Mucosa of gallbladder (tissue), 1 donor: ENCODE measurements around the gene RIBC2. TPM values are rescaled to one million over a fixed set of nuclear protein-coding genes. Genes with fewer than 3 reads are reported as not detected.

ENCODE experiments used
- DNase-seq: peaks from one replicate; pipeline ENCODE4 v3.0.0-alpha.2; 2020; ENCODE audit warnings: low spot score
- total RNA-seq: library from RNA; stranded (reverse); gene quantifications from one replicate; pipeline ENCODE4 v1.2.1, GENCODE V29; 2021
- donor health status: DM: no; HTN: no; CAD: no.

RIBC2 gene
- total RNA-seq, 1 donor from 2014 or later: 2.9 TPM

DNA sequence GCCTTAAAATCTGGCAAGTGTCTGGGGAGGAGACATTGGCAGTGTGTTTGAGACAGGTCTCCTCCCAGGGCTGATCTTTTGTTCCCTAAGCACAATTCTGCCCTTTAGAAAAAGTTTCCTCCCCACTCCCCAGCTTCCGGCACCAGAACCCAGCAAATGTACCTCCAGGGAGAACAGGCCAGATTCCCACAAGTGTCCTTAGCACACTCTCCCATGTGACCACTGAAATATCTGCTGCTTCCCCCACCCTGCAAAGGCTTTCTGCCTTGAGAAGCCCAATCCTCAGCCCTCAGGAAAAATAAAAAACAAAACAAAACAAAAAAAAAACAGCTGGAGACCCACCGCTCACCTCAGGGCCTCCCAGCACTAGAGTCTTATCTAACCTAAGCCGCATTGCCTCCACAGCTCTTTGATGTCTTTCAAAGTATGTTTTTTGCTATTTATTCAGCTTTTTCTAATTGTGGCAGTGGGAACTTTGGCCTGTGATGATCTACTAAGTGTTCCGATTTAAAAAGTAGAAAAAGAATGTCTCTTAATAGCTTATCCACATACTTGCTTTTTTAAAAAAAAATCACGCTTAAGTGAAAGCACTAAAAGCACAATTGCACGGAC lies 60.2 kb downstream of the RIBC2 start:
- no peak for DNase-seq

DNA sequence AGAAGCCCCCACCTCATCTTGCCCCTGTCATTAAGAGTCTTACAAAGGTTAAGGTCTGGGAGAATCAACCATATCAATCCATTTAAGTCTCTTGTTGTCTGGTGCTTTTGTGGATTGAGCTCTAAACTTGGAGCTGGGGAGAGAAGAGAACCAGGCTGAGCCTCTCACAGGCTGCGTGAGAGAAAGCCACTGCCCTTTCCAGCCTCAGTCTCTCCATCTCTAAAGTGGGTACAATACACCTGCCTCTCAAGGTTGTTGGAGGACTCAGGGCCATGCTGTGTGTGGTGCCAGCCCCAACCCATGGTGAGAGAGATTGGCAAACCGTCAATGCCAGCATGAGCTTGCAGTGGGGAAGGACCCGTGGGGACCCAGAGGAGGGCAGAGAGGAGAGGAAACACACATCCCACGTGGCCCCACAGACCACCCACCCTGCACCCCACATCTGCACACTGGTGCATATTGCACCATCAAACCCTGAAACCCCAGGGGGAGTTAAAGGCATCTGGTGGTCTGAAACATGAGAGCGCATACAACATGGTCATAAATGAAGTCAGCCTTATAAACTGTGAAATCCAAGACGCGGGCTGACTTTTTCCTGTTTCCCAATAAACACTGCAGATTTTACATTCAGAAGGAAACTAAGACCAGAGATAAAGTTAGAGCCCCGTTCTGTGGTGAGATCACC lies 61.7 kb downstream of the RIBC2 start:
- DNase-seq: no peak

DNA sequence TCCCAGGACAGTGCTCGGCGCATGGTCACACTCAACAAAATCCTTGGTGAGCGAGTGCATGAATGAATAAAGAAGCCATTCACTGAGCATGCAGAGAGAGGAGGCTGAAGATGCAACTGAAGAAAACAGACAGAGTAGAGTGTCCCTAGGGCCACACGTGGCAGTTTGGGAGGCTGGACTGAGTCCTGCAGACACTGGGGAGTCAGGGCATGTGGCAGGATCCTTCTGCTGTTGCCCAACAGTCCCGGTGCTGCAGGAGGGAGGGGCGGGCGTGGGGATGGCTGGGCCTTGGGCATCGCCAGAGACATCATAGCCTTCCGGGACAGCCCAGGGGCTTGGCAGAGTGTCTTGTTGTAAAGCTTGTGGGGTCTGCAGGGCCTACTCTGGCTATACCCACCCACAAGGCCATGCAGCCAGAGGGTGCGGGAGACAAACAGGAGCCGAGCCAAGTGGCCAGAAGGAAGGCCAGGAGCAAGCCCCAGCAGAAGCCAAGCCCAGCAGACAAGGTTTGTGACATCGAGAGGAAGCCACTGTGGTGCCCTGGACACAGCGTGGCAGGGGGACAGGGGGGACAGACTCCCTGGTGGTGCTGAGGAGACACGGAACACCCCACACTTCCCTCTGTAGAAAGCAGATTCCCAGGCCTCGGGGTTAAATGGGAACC lies 62.5 kb downstream of the RIBC2 start:
- DNase-seq: no peak

DNA sequence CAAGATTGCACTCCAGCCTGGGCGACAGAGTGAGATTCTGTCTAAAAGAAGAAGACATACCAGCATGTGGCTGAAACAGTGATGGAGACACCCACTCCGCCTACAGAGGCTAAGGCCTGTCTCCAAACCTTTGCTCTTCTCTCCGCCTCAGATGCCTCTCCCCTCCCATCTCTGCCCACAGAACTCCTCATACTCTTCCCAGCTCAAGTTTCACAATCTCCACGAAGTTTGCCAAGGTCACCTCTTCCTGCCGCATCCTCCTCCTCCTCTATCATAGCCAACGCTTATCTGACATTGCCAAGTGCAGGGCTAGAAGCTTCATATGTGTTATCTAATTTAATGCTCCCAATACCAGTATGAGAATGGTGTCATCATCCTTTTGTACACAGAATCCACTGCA lies 63.3 kb downstream of the RIBC2 start:
- DNase-seq: no peak

DNA sequence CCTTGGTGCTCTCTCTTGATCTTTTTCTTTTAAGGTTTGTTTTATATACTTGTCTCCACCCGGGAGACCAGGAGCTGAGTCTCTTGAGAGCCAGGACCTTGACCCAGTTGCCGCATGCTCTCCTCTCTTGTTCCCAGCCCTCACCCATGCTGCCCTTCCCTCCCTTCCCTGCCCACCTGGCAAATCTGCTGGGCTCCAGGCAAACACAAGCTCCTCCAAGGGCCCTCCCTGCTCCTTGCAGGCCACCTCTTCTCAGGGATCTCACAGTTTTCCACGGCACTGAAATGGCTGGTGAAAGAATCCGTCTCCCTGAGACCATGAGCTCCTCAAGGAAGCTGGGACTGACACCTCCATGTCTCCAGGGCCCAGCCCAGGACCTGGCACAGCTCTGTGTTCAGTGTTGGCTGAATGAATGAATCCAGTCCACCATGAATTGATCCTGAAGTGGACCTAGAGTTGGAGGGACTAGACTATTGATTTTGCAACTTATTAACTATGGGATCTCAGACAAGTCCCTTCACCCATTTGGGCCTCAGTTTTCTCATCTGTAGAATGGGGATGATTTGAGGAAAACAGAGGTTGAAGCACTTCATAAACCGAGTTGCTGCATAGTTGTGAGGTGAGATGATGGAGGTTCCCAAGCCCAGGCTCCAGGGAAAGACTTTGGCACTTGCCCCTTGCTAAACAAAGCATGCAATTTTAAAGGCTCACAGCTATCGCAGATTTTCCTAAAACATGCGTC lies 64.0 kb downstream of the RIBC2 start:
- DNase-seq: no peak

DNA sequence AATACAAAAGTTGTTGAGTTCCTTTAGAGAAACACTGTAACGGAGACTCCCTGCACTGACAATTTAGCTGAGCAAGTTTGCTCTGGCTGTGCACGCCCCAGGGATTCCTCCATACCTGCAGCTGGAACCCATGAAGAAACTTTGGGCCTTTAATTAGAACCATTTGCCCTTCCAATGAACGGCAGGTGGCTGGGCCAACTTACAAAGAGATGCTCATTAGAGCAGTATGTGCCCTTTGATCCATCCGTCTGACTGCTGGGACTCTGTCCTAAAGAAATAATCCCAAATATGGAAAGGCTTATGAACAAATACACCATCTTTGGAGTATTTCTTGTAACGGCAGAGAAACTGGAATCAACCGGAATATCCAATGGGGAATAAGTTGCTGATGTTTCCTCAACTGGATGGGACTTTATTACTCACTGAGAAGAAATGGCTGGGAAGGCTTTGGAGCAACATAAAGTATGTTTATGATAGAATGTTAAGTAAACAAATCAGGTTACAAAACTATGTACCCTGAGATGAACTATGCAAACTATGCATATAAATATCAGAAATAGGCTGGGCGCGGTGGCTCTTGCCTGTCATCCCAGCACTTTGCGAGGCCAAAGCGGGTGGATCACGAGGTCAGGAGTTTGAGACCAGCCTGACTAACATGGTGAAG lies 64.7 kb downstream of the RIBC2 start:
- DNase-seq: no peak

DNA sequence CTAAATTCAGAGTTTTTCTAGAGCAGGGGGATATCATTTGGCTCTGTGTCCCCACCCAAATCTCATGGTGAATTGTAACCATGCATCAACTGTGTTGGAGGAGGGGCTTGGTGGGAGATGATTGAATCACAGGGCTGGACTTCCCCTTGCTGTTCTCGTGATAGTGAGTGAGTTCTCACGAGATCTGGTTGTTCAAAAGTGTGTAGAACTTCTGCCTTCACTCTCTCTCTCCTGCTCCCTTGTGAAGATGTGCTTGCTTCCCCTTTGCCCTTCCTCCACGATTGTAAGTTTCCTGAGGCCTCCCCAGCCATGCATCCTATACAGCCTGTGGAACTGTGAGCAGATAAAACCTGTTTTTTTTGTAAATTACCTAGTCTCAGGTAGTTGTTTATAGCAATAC lies 67.2 kb downstream of the RIBC2 start:
- DNase-seq: no peak

DNA sequence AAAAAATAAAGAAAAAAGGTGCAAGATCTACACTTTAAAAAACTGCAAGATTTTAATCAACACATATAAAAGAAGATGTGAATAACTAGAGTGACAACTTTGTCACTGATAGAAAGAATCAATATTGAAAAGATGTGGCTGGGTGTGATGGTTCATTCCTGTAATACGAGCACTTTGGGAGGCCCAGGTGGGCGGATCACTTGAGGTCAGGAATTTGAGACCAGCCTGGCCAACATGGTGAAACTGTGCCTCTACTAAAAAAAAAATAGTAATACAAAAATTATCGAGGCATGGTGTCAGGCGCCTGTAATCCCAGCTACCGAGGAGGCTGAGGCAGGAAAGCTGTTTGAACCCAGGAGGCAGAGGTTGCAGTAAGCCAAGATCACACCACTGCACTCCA lies 68.2 kb downstream of the RIBC2 start:
- no peak for DNase-seq

Other genes starting within 250 kb of the RIBC2 start
- gene NUP50, start 249.8 kb upstream of the RIBC2 start, total RNA-seq: 56.0 TPM
- 93.1 TPM for gene KIAA0930, start 172.8 kb upstream of the RIBC2 start, total RNA-seq
- gene UPK3A, start 128.7 kb upstream of the RIBC2 start, total RNA-seq: 0.40 TPM
- 76.3 TPM for gene FAM118A, start 103.8 kb upstream of the RIBC2 start, total RNA-seq
- gene SMC1B, start 94 bp upstream of the RIBC2 start, total RNA-seq: not detected
- gene FBLN1, start 89.2 kb downstream of the RIBC2 start, total RNA-seq: 427 TPM